Right lung (tissue), 5 donors: Measurements from ENCODE around the gene ATP9B. TPM values are rescaled to one million over a fixed set of nuclear protein-coding genes. Genes with fewer than 3 reads are reported as not detected.

ENCODE experiments used
- DNase-seq, 2 donors: peaks; one replicate each; pipeline ENCODE4 v3.0.0-alpha.2; 2013
- polyA plus RNA-seq, 5 donors: library from polyadenylated mRNA; unstranded; fragments of 120-200 nt; gene quantifications; one replicate each; pipeline versions ENCODE4 v1.2.1 to v1.2.3, GENCODE V29; 2013; ENCODE audit warnings: inconsistent platforms in 1 of 5, low replicate concordance in 1 of 5; ENCODE audit not compliant: insufficient read length in 5 of 5, insufficient read depth in 1 of 5

ATP9B gene
- polyA plus RNA-seq, 5 donors, result 26.4 to 36.4 (median 34.5) TPM

GRCh38 chr18:79395308-79395640 lies 326.1 kb downstream of the ATP9B start:
- no peak for DNase-seq

- DNase-seq, result no peak
Observed at GRCh38 chr18:79395761-79396404, 326.7 kb downstream of the ATP9B start, which contains the start of gene NFATC1. TSS of gene NFATC1 (plus strand) at chr18:79395930. CDS start at chr18:79396225, 295 bp downstream.

GRCh38 chr18:79396431-79397246 lies 327.4 kb downstream of the ATP9B start:
- DNase-seq, result no peak

GRCh38 chr18:79397247-79397829 lies 328.1 kb downstream of the ATP9B start:
- no peak for DNase-seq

GRCh38 chr18:79397830-79398761 lies 328.9 kb downstream of the ATP9B start:
- DNase-seq, result no peak

- no peak for DNase-seq
Observed at GRCh38 chr18:79399275-79400081, 330.3 kb downstream of the ATP9B start.

- DNase-seq, result no peak
Observed at GRCh38 chr18:79400091-79400590, 330.9 kb downstream of the ATP9B start.

- DNase-seq, result no peak
Observed at GRCh38 chr18:79400591-79401381, 331.6 kb downstream of the ATP9B start.

GRCh38 chr18:79401494-79402208 lies 332.5 kb downstream of the ATP9B start:
- DNase-seq, result no peak

- DNase-seq, result no peak
Observed at GRCh38 chr18:79402209-79402576, 333.0 kb downstream of the ATP9B start.

GRCh38 chr18:79402977-79403722 lies 334.0 kb downstream of the ATP9B start:
- DNase-seq, result no peak

- no peak for DNase-seq
Observed at GRCh38 chr18:79403723-79404566, 334.8 kb downstream of the ATP9B start.

- no peak for DNase-seq
Observed at GRCh38 chr18:79404567-79404910, 335.3 kb downstream of the ATP9B start.

GRCh38 chr18:79405019-79405780 lies 336.0 kb downstream of the ATP9B start:
- no peak for DNase-seq

GRCh38 chr18:79405781-79406575 lies 336.8 kb downstream of the ATP9B start:
- DNase-seq, result no peak

GRCh38 chr18:79406708-79407107 lies 337.5 kb downstream of the ATP9B start:
- no peak for DNase-seq
